ENCODE results near the gene OR2H2.
A peak's percentile ranks its signal among the peaks of the same experiment; 100 is the strongest.

Gene OR2H2

GRCh38 chr6:29584821-29585220 lies at the start of gene OR2H2:
Gene OR2H2, plus strand, starts transcription at chr6:29585121. Its CDS starts 2,824 bp downstream, at chr6:29587945.
- H3K36me3 Mint-ChIP-seq (ENCODE audit: low read depth) = no peaks in the 10 kb centered on the region
- H3K27me3 Mint-ChIP-seq (ENCODE audit: low read depth) = peaks cover 4% of the 10 kb centered on the region
- H3K4me3 Mint-ChIP-seq = no peak within 1 kb of the TSS
- no peak for TF ChIP-seq CTCF (IDR thresholded peaks at IDR 0.05; ENCODE audit: unreplicated experiment in 3 of 3)
- no peaks in the 10 kb centered on the region for H3K4me1 Mint-ChIP-seq
- no peaks in the 10 kb centered on the region for H3K9me3 Mint-ChIP-seq
- no peak within 1 kb of the TSS for H3K27ac Mint-ChIP-seq

GRCh38 chr6:29537714-29538403 lies 47.1 kb upstream of the OR2H2 start:
- Mint-ChIP-seq H3K4me1 (no peaks in the 10 kb centered on the region), H3K27ac (no peak overlapping the region), H3K36me3 (ENCODE audit: low read depth) (no peaks in the 10 kb centered on the region), H3K27me3 (ENCODE audit: low read depth) (peaks cover 28% of the 10 kb centered on the region), H3K4me3 (no peak overlapping the region), H3K9me3 (no peaks in the 10 kb centered on the region)
- TF ChIP-seq CTCF (IDR thresholded peaks at IDR 0.05; ENCODE audit: unreplicated experiment in 3 of 3) = no peak

- Mint-ChIP-seq H3K4me1 (no peaks in the 10 kb centered on the region), H3K9me3 (no peaks in the 10 kb centered on the region), H3K27me3 (ENCODE audit: low read depth) (peaks cover 61% of the 10 kb centered on the region), H3K4me3 (no peak overlapping the region), H3K27ac (no peak overlapping the region), H3K36me3 (ENCODE audit: low read depth) (no peaks in the 10 kb centered on the region)
- TF ChIP-seq CTCF (IDR thresholded peaks at IDR 0.05; ENCODE audit: unreplicated experiment in 3 of 3) = no peak
These were observed 37.3 kb upstream of the OR2H2 start for GRCh38 chr6:29547573-29547972.

GRCh38 chr6:29552512-29553051 lies 32.3 kb upstream of the OR2H2 start:
- H3K27me3 Mint-ChIP-seq (ENCODE audit: low read depth) = peaks cover 98% of the 10 kb centered on the region

GRCh38 chr6:29553268-29554057 lies 31.5 kb upstream of the OR2H2 start:
- H3K36me3 Mint-ChIP-seq (ENCODE audit: low read depth) = no peaks in the 10 kb centered on the region
- no peak overlapping the region for H3K27ac Mint-ChIP-seq
- H3K4me3 Mint-ChIP-seq = peak overlapping the region; percentile 52 to 66 (median 59)
- no peaks in the 10 kb centered on the region for H3K9me3 Mint-ChIP-seq
- H3K4me1 Mint-ChIP-seq = peaks cover 10% of the 10 kb centered on the region
- no peak for TF ChIP-seq CTCF (IDR thresholded peaks at IDR 0.05; ENCODE audit: unreplicated experiment in 3 of 3)
- peaks cover 98% of the 10 kb centered on the region for H3K27me3 Mint-ChIP-seq (ENCODE audit: low read depth)

More at GRCh38 chr6:29552512-29553051, 32.3 kb upstream of the OR2H2 start:
- Mint-ChIP-seq H3K4me1 (peaks cover 10% of the 10 kb centered on the region), H3K27ac (no peak overlapping the region), H3K36me3 (ENCODE audit: low read depth) (no peaks in the 10 kb centered on the region), H3K9me3 (no peaks in the 10 kb centered on the region), H3K4me3 (peak overlapping the region in 2 of 3 experiments; percentile 43 to 44)
- TF ChIP-seq CTCF (IDR thresholded peaks at IDR 0.05; ENCODE audit: unreplicated experiment in 3 of 3) = no peak

Measured in nephron (organoid).